ENCODE measurements around the gene DDC.
"Not testable (repeated sequence)": the region's sequence is repeated elsewhere in the genome, so short reads cannot be mapped to it uniquely, and the experiment has no call there.

Gene DDC

DNA sequence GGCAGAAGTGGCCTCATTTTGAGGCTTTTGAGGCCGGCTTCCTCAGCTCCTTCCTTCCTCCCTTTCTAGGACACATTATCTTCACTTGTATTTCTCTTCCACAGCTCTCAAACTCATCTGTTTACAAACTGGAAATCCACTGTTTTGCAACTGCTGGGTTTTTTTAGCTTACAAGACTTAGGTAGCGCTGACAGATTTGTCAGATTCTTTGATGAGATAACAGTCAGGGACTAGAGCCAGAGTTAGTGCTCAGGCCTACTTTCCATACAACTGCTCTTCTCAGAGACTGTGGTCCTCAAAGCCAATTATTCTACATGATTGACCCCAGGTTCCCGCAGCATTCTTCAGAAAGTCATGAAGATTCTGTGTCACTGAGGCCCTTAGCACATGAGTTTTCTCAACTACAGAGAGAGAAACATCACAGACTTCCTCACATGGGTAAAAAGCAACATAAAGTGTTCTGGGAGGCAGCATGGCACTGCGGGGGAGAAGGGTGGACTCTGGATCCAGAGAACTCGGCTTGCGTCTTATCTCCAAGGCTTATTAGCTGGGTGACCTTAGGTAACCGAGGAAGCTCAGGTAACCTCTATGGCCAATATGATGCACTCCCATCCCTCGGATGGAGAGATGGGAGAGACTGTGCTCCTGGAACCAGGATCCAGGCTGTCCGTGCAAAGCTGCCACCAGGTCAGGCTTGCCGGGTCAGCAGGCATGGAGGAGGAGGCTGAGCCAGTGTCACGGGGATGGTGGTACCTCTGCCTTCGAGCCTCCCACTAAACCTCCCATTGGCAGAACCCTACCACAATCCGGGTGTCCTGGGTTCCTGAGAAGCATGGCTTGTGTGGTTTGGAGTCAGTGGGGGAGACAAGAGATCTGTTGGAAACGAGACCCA, 10.5 kb downstream of the DDC start:
- DNase-seq = no peak

DNA sequence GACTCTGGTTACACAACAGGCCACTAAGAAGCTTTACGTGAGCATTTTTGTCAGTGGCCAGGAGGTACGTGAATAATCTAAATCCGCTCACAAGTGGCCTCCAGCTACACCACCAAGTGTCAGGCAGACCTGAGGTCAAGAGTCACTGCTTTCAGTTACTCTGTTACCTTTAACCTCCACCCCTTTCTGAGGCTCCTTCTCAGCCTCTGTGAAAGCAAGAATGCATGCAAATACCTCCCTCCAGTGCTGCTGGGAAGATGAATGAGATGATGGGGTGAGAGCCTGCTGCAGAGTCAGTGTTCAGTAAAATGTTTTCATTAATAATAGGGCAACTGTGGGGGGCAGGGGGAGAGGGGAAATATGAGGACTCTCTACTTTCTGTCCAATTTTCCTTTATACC, 11.2 kb downstream of the DDC start:
- DNase-seq = no peak

GRCh38 chr7:50552921-50553320, 12.3 kb downstream of the DDC start:
- no peak for DNase-seq

GRCh38 chr7:50552139-50552538, 13.1 kb downstream of the DDC start:
- no peak for DNase-seq

DNA sequence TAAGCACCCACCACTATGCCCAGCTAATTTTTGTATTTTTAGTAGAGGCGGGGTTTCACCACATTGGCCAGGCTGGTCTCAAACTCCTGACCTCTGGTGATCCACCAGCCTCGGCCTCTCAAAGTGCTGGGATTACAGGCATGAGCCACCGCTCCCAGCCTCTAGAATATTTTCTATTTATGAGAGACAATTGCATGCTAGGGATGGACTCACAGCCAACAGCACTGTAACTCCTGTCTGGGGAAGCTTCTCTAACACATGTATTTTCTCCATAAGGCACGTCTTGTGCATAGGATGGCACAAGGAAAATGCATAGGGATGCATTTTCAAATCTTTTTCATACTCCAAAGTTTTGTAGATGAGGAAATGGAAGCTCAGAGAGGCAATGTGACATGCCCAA, 19.6 kb downstream of the DDC start:
- not testable (repeated sequence) for DNase-seq

DNA sequence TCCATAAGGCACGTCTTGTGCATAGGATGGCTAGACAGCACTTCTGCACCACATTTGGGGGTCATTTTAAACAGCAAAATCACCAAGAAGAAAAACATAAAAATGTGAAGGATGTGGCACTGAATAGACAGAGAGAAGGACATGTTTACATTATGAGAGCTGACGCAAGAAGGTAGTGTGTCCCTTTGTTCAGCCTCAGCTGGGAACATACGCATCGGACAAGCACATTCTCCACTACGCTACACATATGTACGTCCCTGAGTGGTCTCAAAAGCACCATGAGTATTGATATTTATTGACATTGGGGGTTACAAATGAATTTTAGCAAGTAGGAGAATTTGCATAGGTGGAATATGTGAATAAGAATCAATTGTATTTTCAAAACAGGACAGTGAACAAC, 20.2 kb downstream of the DDC start:
- no peak for DNase-seq

GRCh38 chr7:50543776-50544442, 21.3 kb downstream of the DDC start:
- DNase-seq = no peak

GRCh38 chr7:50542132-50542531, 23.1 kb downstream of the DDC start:
- no peak for DNase-seq

DNA sequence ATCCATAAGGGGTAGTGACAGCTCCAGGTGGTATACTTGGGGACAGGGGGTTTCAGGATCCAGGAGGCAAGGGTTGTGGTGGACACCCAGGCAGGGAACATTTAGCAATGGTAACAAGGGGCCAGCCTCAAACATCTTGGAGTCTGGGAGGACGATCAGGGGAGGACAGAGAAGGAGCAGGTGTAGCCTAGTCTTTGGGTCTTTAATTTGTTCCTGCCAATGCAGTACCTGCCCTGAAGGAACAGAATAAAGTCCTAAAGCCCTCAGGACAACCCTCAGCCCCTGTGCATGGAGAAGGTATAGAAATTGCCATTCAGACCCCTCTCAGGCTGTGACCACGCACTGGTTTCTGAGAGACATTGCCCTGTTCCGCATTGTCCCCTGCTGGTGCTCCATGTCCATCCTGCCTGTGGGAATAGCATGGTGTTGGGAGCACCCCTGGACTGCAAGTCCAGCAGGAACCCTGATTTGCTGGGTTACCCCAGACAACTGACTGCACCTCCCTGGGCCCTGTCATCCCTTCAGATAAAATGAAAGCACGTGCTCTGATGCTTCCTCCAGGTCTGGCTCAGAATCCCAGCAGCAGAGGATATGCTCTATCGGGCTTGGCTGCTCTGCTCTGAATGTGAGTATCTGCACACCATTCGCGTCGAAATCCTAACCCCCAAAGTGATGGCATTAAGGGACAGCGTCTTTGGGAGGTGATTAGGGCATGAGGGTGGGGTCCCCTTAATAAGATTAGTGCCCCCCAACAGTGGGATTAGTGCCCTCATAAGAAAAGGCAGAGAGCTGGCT, 24.2 kb downstream of the DDC start:
- DNase-seq = no peak

DNA sequence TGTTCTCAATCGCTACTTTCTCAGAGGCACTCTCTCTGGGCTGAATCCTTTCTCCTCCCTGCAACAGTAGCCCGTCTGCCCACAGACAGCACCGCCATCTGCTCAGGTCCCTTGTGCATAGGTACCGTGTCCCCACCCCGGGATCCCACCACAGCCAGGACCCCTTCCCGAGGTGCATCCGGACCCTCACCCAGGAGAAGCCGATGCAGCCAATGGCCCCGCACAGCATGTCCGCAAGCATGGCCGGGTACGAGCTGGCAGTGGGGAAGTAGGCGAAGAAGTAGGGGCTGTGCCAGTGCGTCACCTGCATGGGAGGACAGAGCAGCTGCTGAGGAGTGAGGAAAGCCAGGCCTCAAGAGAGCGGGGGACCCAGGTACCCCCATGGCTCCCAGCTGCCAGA, 25.5 kb downstream of the DDC start:
- no peak for DNase-seq

DNA sequence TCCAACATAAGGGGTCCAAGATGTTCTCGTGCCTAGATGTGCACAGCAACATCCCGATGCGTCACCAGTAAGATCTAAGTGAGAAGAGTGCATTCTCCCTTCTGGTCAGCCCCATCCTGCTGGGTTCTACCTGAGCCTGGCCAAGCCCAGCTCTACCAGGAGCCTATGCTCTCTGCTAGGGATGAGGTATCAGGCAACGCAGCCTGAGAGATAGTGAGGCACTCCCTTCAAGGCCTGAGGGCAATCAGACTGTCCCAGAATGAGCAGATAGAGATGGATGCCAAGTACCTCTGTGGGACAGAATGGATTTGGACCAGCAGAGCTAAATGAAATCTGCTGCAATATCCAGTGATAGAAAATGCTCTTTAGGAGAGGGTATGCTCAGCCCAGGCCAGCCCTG, 26.7 kb downstream of the DDC start:
- no peak for DNase-seq

DNA sequence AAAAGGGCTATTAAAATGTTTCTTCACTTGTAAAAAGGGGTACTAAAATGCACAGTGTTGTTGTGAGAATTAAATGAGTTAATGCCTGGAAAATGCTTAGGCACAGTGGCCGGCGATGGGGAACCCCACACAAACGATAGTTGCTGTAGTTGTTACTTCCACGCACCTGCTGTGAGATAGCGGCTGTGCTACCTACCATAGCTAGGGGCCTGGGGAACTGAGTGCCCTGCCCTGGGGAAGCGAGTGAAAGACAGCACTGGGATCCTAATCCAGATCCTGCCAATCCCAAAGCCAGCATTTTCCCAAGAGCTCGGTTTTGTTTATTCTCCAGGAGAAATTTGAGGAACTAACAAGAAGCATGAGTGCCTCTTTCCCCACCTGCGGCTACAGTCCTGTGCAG, 27.8 kb downstream of the DDC start:
- DNase-seq = no peak

DNA sequence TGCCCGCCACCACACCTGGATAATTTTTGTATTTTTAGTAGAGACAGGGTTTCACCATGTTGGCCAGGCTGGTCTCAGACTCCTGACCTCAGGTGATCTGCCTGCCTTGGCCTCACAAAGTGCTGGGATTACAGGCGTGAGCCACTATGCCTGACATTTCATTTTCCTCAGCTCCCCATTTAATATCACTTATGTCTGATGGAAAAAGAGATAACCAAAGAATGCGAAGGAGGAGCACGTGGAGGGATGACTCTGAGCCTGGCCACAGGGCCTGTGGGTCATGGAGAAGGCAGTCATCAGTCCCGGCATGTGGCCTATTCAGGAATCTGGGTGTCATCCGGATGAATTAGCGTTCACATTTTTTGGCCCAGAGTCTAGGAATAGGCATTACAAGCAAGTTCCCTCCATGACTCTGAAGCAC, 29.9 kb downstream of the DDC start:
- not testable (repeated sequence) for DNase-seq

GRCh38 chr7:50534690-50535290, 30.4 kb downstream of the DDC start:
- no peak for DNase-seq

DNA sequence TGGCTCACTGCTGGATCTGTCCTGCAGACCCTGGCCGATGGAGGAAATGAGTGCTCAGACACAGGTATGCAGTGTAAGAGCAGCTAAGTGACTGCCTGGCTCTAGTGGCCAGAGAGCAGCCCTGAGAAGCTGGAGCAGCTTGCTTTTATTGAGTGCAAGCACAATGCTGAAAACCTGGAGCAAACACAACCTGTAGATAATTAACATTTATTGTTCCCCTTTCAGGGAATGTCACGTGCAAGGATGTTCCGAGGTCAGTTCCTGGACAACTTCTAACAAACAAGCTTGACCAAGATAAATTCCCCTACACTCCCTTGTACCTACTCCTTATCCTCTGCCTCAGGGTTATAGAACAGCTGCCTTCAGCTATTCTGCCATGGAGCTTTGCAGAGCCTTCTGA, 31.3 kb downstream of the DDC start:
- no peak for DNase-seq

DNA sequence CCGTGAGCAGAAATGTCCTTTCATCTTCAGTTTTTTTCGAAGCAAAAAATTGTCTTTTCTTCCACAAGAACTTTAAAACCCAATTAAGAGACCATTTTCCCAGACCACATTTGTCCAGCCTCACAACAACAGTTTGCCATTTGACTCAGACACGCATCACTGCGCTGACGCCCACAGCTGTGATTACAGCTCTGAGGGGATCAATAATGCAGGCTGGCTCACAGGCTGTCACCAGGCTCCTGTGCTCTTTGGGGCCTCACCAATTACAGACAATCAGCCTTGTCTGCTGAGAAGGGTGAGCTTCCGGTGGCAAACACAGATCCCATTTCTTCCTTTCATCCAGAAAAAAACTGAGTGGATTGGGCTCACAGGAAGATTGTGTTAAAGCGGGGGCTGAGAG, 33.3 kb downstream of the DDC start:
- DNase-seq = no peak

- DNase-seq = no peak
Observed at GRCh38 chr7:50531401-50531911, 33.7 kb downstream of the DDC start.

DNA sequence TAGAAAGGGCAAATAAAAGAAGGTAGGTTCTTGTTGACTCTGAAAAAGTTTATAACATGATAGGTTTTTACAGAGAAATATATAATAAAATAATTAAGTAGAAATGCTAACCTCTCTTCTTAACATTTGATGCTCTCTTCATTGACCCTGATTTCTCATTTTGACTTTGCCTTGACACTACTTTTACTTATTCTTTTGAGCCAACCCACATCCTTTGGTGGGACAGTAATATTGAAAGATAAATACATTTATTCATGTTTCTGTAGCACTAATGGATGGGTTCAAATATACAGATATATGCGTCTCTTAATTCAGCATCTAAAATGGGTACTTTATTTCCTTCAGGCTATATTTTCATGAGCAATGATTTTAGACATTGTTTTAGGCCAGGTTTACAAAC, 34.4 kb downstream of the DDC start:
- no peak for DNase-seq

GRCh38 chr7:50529093-50529862, 35.9 kb downstream of the DDC start:
- no peak for DNase-seq

- no peak for DNase-seq
Observed at GRCh38 chr7:50528266-50529092, 36.7 kb downstream of the DDC start.

- not testable (repeated sequence) for DNase-seq
Observed at GRCh38 chr7:50519350-50519749, 45.9 kb downstream of the DDC start.
